ENCODE data around the gene ANKRD9.
A peak's percentile ranks its signal among the peaks of the same experiment; 100 is the strongest.
"Not testable (repeated sequence)": the region's sequence is repeated elsewhere in the genome, so short reads cannot be mapped to it uniquely, and the experiment has no call there.

ANKRD9 gene

DNA sequence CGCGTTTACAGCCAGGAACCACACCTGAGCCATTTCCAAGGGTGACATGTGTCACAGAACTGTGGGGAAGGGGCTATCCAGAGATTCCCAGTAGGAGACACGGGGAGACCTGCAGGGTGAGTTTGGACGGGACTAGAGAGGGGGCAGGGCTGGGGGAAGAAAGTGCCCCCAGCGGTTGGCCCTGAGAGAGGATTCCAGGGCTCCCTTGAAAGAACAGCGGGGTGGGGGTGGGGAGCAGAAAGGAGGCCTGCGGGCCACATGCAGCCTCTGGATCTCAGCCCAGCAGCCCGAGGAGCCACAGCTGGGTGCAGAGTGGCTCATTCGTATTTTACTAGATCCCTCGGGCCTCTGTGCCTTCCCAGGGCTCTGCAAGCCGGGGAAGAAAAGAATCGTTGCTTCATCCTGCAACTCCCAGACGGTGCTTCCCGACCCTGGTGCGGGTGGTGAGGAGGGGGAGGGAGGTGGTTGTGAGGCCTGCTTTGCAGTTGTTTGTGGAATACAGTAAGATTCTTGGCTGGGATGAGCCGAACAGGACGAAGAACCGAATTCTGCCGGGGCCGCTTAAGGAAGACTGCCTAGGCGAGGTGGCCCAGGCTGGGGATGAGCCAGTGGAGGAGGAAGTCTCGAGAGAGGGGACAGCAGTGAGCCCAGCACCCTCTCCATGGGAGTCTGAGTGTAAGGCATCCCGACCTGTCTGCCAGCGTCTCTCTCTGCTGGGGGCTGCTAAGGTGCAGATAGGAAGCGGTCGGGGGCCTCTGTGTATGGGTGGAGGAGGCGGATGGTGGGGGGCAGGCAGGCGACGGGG is 36.1 kb upstream of the ANKRD9 start:
- no peaks in the 10 kb centered on the region; the same call in 1 of the 2 replicates for H3K27me3 ChIP-seq (ENCODE audit: control insufficient read depth, insufficient read depth, low read length)
- peak overlapping the region; percentile 7; the same call in 1 of the 2 replicates for H3K4me3 ChIP-seq (ENCODE audit: low read length)
- no peaks in the 10 kb centered on the region for H3K9me3 ChIP-seq (ENCODE audit: control insufficient read depth, insufficient read depth, low read length)
- H3K36me3 ChIP-seq (ENCODE audit: control insufficient read depth, insufficient read depth, low read length) = no peaks in the 10 kb centered on the region
- DNase-seq (ENCODE audit: low read depth, low spot score) = no peak
- WGBS (ENCODE audit: insufficient coverage, insufficient read length) = no CpG with 5 or more reads among the region's 29 CpGs
- H3K4me1 ChIP-seq (ENCODE audit: control insufficient read depth, insufficient read depth, low read length) = peaks cover 3% of the 10 kb centered on the region; the same call in 1 of the 2 replicates
- H3K27ac ChIP-seq (ENCODE audit: low read length) = no peak overlapping the region

DNA sequence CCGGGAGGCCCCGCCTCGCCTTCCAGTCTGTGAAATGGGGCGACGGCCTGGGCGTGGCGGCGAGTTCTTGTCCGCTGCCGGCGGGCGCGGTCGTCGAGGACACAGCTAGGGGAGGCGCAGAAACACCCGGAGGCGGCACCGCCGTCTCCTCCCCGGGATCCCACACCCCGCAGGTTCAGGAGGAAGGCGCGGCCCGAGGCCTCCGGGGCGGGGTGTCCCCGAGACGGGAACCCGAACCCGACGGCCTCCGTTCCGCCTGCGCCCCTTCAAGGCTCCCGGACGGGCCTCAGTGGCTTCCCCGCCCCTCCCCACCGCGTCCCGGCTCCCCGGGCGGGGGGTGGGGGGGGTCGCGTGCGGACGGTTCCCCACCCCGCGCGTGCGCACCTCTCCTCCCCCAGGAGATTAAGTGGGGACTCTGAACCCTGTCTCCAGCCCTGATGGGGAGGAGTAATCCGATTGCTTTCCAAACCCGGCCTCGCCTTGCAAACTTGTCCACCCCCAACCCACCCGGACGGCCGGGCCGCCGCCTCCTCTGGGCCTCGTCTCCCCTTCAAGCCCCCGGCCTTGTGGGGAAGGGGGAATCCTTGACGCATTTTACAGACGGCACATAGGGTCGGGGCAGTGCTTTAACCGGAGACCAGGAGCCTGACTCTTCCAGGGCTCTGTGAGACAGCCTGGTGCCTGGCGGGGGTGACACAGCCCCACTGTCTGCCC is 35.3 kb upstream of the ANKRD9 start:
- WGBS (ENCODE audit: insufficient coverage, insufficient read length) = no CpG with 5 or more reads among the region's 66 CpGs
- peak overlapping the region; percentile 42; the same call in 1 of the 2 replicates for H3K4me3 ChIP-seq (ENCODE audit: low read length)
- DNase-seq (ENCODE audit: low read depth, low spot score) = no peak
- no peak overlapping the region for H3K27ac ChIP-seq (ENCODE audit: low read length)
- no peaks in the 10 kb centered on the region for H3K36me3 ChIP-seq (ENCODE audit: control insufficient read depth, insufficient read depth, low read length)
- H3K4me1 ChIP-seq (ENCODE audit: control insufficient read depth, insufficient read depth, low read length) = peaks cover 7% of the 10 kb centered on the region
- no peaks in the 10 kb centered on the region for H3K9me3 ChIP-seq (ENCODE audit: control insufficient read depth, insufficient read depth, low read length)
- no peaks in the 10 kb centered on the region; the same call in 1 of the 2 replicates for H3K27me3 ChIP-seq (ENCODE audit: control insufficient read depth, insufficient read depth, low read length)

DNA sequence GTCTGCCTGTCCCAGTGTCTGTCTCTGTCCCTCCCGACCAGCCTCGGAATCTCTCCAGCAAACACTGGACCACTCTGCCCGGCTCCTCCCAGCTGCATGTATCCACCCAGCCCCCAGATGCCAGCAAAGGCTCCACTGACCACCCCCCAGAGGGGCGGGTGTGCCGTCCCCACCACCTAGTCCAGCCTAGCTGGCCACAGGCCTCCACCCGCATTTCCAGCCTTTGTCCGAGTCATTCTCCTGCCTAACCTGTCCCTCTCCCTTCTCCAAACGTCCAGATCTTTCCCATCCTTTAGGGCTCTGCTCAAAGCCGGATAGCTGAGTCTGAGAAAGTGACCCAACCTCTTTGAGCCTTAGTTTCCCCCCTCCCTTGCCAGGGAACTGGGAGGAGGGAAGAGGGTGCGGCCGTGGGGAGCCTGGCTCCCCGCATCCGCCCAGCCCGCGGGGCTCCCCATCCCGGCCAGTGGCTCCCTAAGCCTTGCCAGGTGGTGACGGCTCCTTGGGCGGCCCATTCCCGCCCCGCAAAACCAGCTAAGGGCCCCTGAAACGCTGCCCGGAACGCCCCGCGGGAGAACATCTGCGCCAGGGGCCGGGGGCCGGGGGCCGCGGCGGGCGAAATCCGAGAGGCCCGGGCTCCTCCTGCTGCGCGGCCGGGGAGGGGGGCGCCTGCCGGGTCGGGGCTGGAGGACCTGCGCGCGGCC is 34.6 kb upstream of the ANKRD9 start:
- Histone ChIP-seq H3K27me3 (ENCODE audit: control insufficient read depth, insufficient read depth, low read length) (no peaks in the 10 kb centered on the region; the same call in 1 of the 2 replicates), H3K36me3 (ENCODE audit: control insufficient read depth, insufficient read depth, low read length) (no peaks in the 10 kb centered on the region), H3K4me1 (ENCODE audit: control insufficient read depth, insufficient read depth, low read length) (peaks cover 7% of the 10 kb centered on the region), H3K4me3 (ENCODE audit: low read length) (peak overlapping the region; percentile 42; the same call in 1 of the 2 replicates), H3K9me3 (ENCODE audit: control insufficient read depth, insufficient read depth, low read length) (no peaks in the 10 kb centered on the region), H3K27ac (ENCODE audit: low read length) (no peak overlapping the region)
- DNase-seq (ENCODE audit: low read depth, low spot score) = no peak
- no CpG with 5 or more reads among the region's 43 CpGs for WGBS (ENCODE audit: insufficient coverage, insufficient read length)

DNA sequence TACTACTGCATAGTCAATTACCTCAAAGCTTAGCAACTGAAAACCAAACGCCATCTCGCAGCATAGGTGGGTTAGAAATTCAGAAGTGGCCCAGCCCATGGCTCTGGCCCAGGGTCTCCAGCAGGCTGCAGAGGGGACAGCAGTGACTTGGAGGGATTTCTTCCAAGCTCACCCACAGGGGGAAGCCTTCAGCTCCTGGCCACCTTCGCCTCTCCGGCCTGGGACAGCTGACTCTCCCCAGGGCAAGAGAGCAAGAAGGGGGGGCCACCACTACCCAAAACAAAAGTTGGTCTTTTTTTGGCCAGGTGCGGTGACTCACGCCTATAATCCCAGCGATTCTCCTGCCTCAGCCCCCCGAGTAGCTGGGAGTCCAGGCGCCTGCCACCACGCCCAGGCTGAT is 32.2 kb upstream of the ANKRD9 start:
- Histone ChIP-seq H3K4me1 (ENCODE audit: control insufficient read depth, insufficient read depth, low read length) (peaks cover 7% of the 10 kb centered on the region), H3K4me3 (ENCODE audit: low read length) (no peak overlapping the region)
- WGBS (ENCODE audit: insufficient coverage, insufficient read length) = no CpG with 5 or more reads among the region's 10 CpGs

DNA sequence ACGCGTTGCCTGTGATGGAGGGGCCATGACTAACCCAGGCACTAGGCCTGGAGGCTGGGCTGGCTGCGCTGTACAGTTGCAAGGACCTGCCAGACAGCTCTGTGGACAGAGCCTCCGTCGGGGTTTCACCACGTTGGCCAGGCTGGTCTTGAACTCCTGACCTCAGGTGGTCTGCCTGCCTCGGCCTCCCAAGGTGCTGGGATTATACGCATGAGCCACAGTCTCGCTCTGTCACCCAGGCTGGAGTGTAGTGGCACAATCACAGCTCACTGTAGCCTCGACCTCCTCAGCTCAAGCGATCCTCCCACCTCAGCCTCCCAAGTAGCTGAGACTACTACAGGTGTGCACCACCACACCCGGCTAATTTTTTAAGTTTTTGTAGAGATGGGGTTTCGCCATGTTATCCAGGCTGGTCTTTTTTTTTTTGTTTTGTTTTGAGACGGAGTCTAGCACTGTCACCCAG is 31.5 kb upstream of the ANKRD9 start:
- H3K27ac ChIP-seq (ENCODE audit: low read length); H3K27me3 ChIP-seq (ENCODE audit: control insufficient read depth, insufficient read depth, low read length); H3K4me1 ChIP-seq (ENCODE audit: control insufficient read depth, insufficient read depth, low read length); H3K4me3 ChIP-seq (ENCODE audit: low read length); DNase-seq (ENCODE audit: low read depth, low spot score); H3K36me3 ChIP-seq (ENCODE audit: control insufficient read depth, insufficient read depth, low read length); H3K9me3 ChIP-seq (ENCODE audit: control insufficient read depth, insufficient read depth, low read length): not testable (repeated sequence)
- WGBS (ENCODE audit: insufficient coverage, insufficient read length) = no CpG with 5 or more reads among the region's 14 CpGs

More for the DNA sequence above, 32.2 kb upstream of the ANKRD9 start:
- no peaks in the 10 kb centered on the region for H3K9me3 ChIP-seq (ENCODE audit: control insufficient read depth, insufficient read depth, low read length)
- no peaks in the 10 kb centered on the region for H3K36me3 ChIP-seq (ENCODE audit: control insufficient read depth, insufficient read depth, low read length)
- DNase-seq (ENCODE audit: low read depth, low spot score) = no peak
- no peak overlapping the region for H3K27ac ChIP-seq (ENCODE audit: low read length)
- no peaks in the 10 kb centered on the region; the same call in 1 of the 2 replicates for H3K27me3 ChIP-seq (ENCODE audit: control insufficient read depth, insufficient read depth, low read length)

DNA sequence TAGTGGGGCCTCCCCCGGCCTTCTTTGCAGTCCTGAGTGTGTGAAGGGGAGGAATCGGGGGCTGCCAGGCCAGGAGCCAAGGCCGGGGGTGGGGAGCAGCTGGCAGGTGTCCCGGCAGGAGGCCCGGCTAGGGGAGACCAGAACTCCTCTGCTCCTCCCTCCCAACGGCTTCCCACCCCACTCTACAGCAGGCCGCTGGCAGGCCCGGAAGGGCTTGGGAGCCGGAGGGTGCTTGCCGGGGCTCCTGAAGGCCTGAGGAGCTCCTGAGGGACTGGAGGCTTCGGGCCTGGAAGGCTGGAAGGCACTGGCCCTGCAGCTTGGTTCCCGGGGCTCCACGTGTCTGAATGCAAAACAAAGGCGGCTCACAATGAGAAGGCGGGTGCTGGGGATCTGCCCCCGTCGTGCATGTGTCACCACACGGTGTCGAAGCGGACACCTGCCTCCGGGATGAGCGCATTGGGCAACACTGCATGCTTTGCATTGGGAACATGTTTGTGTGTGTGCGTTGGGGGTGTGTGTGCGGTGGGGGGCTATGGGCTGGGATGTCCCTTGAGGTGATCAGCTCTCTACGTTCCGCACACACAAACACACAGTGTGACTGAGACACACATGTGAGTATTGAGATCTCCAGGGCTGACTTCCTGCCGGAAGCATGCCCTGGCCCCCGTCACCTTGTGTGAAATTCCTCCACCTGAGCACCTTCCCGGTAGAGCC is 30.9 kb upstream of the ANKRD9 start:
- WGBS (ENCODE audit: insufficient coverage, insufficient read length) = no CpG with 5 or more reads among the region's 29 CpGs
- H3K9me3 ChIP-seq (ENCODE audit: control insufficient read depth, insufficient read depth, low read length) = no peaks in the 10 kb centered on the region
- no peak for DNase-seq (ENCODE audit: low read depth, low spot score)
- no peak overlapping the region for H3K4me3 ChIP-seq (ENCODE audit: low read length)
- no peaks in the 10 kb centered on the region; the same call in 1 of the 2 replicates for H3K27me3 ChIP-seq (ENCODE audit: control insufficient read depth, insufficient read depth, low read length)
- H3K4me1 ChIP-seq (ENCODE audit: control insufficient read depth, insufficient read depth, low read length) = peaks cover 7% of the 10 kb centered on the region
- no peak overlapping the region for H3K27ac ChIP-seq (ENCODE audit: low read length)
- H3K36me3 ChIP-seq (ENCODE audit: control insufficient read depth, insufficient read depth, low read length) = no peaks in the 10 kb centered on the region

DNA sequence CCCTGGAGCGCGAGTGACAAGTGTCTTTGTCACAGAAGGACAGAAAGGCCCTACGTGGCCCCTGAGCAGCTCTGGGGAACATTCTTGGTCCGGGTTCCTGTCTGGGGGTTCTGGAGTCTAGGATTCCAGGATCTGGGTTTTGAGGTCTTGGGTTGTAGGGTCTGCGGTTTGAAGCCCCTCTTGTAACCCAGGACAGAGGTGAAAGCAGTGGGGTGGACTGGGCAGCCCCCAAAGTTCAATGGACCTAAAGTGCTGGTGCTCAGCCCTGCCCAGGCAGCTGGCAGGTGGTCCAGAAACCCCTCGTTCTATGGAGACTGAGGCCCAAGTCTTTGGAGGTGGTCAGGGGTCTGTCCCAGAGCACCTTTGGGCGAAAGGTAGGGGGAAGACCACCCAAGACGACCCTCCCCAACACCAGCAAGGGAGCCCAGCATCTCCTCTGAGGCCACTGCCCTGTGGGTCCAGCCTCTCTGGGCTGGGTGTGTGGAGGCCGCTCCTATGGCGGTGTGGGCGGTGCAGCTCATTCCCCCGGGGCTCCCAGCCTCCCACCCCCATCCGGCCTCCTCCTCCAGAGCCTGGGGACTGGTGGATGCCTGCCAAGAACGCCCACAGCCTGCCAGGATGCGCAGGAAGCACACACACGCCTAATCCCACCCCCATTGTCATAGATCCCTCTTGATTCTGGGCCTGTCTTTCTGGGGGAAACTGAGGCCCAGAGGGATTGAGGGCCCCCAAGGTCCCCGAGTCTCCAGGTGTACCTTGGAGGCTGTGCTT is 30.2 kb upstream of the ANKRD9 start:
- DNase-seq (ENCODE audit: low read depth, low spot score) = no peak
- H3K27ac ChIP-seq (ENCODE audit: low read length) = no peak overlapping the region
- H3K9me3 ChIP-seq (ENCODE audit: control insufficient read depth, insufficient read depth, low read length) = no peaks in the 10 kb centered on the region

DNA sequence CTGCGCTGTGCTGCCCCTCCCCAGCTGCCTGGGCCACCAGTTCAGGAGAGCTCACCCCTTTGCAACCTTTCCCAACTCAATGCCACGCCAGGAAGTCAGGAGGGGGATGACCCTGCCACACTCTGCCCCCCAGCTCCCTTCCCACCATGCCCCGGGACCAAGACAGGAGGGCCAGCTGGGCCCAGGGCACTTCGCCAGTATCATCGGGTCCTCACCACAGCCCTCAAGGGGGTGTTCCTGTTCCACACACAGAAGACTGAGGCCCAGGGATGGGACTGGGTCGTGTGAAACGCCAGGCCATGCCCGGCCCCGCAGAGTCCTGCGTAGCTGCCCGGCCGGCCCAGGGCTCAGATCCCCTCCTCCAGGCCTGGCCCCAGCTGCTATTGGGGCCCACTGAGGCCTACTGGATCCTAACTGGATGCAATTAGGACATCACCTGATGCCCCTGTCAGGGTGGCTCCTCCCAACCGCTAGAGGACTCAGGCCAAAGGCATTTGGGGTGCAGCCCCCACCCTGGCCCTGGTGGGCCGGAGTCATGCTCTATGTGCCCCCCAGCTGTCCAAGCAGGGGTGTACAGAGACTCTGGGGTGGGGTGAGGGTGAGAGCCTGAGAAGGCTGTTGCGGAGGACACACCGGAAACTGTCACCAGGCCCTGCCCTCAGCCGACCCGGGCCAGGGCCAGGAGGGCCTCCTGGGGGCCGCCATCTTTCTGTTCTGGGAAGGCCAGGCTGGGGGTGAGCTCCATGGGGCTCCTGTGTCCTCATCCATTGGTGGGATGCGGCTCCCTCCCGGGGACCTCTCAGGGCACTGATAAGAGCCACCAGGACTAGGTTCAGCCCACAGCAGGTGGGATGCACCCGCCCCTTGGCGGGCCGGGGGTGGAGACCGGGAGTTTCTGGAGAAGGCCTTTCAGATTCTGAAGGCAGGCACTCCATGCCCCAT is 29.3 kb upstream of the ANKRD9 start:
- DNase-seq (ENCODE audit: low read depth, low spot score) = no peak
- Histone ChIP-seq H3K9me3 (ENCODE audit: control insufficient read depth, insufficient read depth, low read length) (no peaks in the 10 kb centered on the region), H3K27me3 (ENCODE audit: control insufficient read depth, insufficient read depth, low read length) (no peaks in the 10 kb centered on the region), H3K4me1 (ENCODE audit: control insufficient read depth, insufficient read depth, low read length) (peaks cover 6% of the 10 kb centered on the region; the same call in 1 of the 2 replicates), H3K36me3 (ENCODE audit: control insufficient read depth, insufficient read depth, low read length) (no peaks in the 10 kb centered on the region), H3K27ac (ENCODE audit: low read length) (no peak overlapping the region), H3K4me3 (ENCODE audit: low read length) (no peak overlapping the region)
- WGBS (ENCODE audit: insufficient coverage, insufficient read length) = no CpG with 5 or more reads among the region's 25 CpGs

More for the DNA sequence above, 30.2 kb upstream of the ANKRD9 start:
- Histone ChIP-seq H3K4me1 (ENCODE audit: control insufficient read depth, insufficient read depth, low read length) (peaks cover 6% of the 10 kb centered on the region; the same call in 1 of the 2 replicates), H3K27me3 (ENCODE audit: control insufficient read depth, insufficient read depth, low read length) (no peaks in the 10 kb centered on the region; the same call in 1 of the 2 replicates), H3K4me3 (ENCODE audit: low read length) (no peak overlapping the region), H3K36me3 (ENCODE audit: control insufficient read depth, insufficient read depth, low read length) (no peaks in the 10 kb centered on the region)
- no CpG with 5 or more reads among the region's 17 CpGs for WGBS (ENCODE audit: insufficient coverage, insufficient read length)

Data from iPS DF 6.9 (cell line).